HG03439 (cell line): ENCODE measurements around the gene GAD2.

Source experiments
- ATAC-seq: cut with Tn5 transposase; IDR thresholded peaks from one replicate; pipeline ENCODE4 v1.9.1; 2021; ENCODE audit warnings: mild to moderate bottlenecking, moderate library complexity; ENCODE audit not compliant: unreplicated experiment

Gene GAD2

GRCh38 chr10:26216585-26217395 is at the start of gene GAD2:
Gene GAD2, plus strand, starts transcription at chr10:26216774. Its CDS starts 36 bp downstream, at chr10:26216810.
- no peak for ATAC-seq

GRCh38 chr10:26169466-26169865 is 47.1 kb upstream of the GAD2 start:
- no peak for ATAC-seq

GRCh38 chr10:26172131-26172530 is 44.4 kb upstream of the GAD2 start:
- no peak for ATAC-seq

DNA sequence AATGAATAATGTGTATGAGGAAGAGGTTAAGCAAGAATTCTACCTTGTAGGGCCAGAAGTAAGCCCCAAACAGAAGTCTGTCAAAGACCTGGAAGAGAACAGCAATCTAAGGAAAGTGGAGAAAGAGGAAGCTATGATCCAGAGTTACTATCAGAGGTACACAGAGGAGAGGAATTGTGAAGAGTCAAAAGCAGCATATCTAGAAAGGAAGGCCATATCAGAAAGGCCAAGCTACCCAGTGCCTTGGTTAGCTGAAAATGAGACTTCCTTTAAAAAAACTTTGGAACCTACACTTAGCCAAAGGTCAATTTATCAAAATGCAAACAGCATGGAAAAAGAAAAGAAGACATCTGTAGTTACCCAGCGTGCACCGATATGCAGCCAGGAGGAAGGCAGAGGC is 42.7 kb upstream of the GAD2 start:
- no peak for ATAC-seq

DNA sequence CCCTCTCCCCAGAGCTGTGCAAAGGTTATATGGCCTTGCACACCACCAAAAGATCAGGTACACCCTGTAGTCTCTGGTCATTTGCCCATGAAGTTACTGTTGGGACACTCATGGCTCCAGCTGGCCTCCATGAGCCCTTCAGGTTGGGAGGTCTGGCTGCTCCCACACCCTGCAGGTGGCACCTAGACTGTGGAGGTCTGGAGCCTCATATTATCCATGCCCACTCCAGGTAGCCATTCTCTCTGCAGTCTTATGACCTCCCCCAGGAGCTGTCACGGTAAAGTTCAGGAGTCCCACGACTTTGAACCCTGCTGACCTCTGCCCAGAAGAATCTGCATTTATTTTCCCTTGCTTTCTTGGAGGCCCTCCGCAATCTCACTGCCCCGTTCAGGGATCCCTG is 39.2 kb upstream of the GAD2 start:
- no peak for ATAC-seq

GRCh38 chr10:26194275-26194674 is 22.3 kb upstream of the GAD2 start:
- ATAC-seq: no peak

GRCh38 chr10:26197248-26197647 is 19.3 kb upstream of the GAD2 start:
- no peak for ATAC-seq

- no peak for ATAC-seq
Measured at GRCh38 chr10:26198119-26198518, 18.5 kb upstream of the GAD2 start.

DNA sequence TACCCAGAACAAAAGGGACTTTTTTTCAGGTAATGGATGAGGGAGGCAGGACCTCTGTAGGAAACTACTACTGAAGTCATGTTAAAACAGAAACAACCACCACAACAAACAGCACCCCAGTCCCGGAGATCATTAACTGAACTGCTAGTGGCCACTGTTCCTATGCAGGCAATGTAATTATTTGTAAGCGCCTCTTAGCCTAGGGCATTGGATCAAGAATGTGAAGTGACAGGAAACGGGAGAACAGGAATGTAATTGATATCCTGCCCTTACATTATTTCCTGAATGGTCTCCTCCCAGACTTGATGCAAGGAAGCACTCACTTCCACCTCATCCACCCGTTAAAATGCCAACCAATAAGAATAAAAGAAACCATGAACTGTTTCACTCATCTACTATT is 16.7 kb upstream of the GAD2 start:
- ATAC-seq: no peak

GRCh38 chr10:26205223-26205622 is 11.4 kb upstream of the GAD2 start:
- ATAC-seq: no peak

DNA sequence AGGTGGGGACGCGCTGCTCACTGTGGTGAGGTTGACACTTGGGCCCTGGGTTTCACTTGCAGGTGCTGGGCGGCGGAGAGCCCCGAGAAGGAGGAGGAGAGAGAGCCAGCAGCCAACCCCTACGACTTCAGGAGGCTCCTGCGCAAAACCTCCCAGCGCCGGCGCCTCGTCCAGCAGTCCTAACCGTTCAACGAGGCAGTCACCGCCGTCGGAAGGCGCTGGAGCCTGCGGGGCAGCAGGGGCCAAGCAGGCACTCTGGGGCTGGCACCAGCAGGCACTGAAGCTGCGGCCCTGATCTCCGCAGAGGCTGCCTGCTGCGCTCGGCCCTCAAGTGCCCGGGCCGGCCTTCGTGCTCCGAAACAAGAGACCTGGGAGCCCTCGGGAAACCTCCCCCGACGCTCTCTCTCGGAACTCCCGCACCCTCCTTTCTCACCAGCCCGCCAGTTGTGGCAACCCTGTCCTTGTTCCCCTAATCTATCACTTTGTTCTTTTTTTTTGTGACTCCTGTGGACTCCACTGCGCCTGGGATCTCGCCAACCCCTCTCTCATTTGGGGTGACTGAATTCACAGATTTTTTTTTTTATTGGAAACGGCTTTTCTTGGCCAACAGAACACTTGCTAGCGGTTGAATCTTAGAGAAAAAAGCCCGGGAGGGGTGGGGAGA is 4.7 kb upstream of the GAD2 start:
- no peak for ATAC-seq

DNA sequence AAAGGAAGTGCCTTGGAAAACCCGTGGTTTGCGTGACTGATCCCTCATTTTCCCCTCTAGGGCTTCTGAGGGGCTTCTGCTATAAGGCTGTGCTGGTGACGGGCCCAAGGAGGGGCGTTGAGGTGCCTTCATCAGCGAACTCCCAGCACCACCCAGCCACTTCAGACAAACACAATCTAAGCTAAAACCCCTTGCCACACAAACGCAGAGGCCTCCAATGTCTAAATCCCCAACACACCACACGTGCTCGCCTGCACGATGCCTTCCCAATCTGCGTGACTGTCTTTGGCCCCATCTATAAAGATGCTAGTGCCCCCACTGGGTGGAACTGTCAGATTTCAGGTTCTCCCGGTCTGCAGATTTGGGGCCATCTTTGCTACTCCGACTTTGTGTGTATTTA is 4.1 kb upstream of the GAD2 start:
- no peak for ATAC-seq

GRCh38 chr10:26213157-26213800 is 3.3 kb upstream of the GAD2 start:
- no peak for ATAC-seq

- ATAC-seq: no peak
Measured at GRCh38 chr10:26214004-26214403, 2.6 kb upstream of the GAD2 start.

- ATAC-seq: no peak
Measured at GRCh38 chr10:26214551-26215395, 1.8 kb upstream of the GAD2 start.

DNA sequence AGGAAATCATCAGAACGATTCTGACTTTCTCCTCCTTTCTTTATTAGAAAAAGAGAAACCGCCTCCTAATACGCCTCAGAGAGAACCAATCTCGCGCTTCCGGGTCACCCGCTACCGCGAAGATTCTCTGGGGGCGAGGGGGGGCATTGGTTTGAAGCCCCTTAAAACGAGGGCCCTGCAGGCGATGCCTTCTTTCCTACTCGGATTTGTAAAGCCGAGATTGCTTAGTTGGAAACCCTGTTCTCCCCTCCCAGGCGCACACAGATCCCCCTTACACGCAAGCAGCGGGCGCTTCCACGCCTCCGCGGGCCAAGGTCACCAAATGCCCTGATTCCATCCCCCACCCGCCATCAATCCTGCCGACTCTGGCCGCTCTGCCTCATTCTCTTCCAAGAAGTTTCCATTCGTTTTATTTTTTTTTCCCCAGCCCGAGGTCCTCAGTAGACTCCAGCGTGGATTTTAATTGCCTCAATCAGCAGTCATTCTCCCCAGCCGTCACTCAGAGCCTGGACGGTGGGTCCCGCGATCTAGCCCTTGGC is 1.1 kb upstream of the GAD2 start:
- no peak for ATAC-seq

DNA sequence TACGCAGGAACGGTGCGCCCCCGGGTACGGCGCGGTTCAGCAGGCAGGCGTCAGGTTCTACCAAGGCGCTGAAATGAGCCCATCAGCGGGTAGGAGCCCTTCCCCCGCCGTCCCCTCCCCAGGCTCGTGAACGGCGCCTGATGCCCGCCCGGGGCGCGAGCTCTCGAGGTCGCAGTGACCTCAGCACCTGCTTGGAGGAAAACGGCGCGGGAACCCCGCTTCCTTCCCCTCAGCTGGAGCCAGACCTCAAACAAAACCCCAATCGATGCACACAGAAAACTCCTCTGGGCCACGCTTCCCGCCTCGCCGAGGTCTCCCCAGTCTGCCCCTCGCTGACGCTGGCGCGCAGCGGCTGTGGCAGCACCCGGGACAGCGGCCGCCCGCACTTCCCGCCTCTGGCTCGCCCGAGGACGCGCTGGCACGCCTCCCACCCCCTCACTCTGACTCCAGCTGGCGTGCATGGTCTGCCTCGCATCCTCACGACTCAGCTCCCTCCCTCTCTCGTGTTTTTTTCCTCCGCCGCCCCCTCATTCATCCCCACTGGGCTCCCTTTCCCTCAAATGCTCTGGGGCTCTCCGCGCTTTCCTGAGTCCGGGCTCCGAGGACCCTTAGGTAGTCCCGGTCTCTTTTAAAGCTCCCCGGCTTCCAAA is 514 bp upstream of the GAD2 start:
- no peak for ATAC-seq

GRCh38 chr10:26217396-26218086 is 967 bp downstream of the GAD2 start:
- ATAC-seq: no peak

DNA sequence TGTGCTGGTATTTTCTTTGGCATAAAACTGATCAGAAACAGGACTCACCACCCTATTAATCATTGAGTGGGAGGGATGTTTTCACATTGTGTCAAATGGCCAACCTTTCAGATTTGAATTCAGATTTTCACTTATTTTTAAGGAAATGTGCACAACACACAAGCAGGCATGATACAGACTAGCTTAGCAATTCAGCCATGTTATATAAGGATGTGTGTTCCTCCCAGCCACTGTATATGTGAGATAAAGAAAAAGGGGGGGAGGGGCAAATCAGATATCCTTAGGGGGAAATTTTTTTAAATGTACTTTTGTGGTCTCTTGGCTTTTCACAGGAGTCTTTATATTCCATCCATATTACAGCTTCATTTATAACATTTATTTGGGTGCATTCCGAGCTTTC is 3.1 kb downstream of the GAD2 start:
- ATAC-seq: no peak

- no peak for ATAC-seq
Measured at GRCh38 chr10:26220901-26221300, 4.3 kb downstream of the GAD2 start.
